Kidney (tissue), 14 donors: ENCODE data around the gene ZNF398. TPM values are rescaled to one million over a fixed set of nuclear protein-coding genes. Genes with fewer than 3 reads are reported as not detected.
"Not testable (repeated sequence)": the region's sequence is repeated elsewhere in the genome, so short reads cannot be mapped to it uniquely, and the experiment has no call there.

Experiments
- DNase-seq, 5 donors: peaks; one replicate each; pipeline ENCODE4 v3.0.0-alpha.2; 2013 to 2020
- FAIRE-seq: peaks from 2 replicates; lab custom pipeline; 2012; peaks lifted over from hg19 to GRCh38; lab: Jason Lieb, UNC
- H3K27ac ChIP-seq, 2 donors: one replicate each; pipeline ENCODE4 v1.7.0; 2013; ENCODE audit warnings: low read depth in 2 of 2, low read length in 2 of 2, inconsistent platforms in 1 of 2
- H3K27me3 ChIP-seq: one replicate; pipeline ENCODE4 v1.7.1; 2013; ENCODE audit warnings: low read length, inconsistent platforms; ENCODE audit not compliant: control insufficient read depth, insufficient read depth
- H3K36me3 ChIP-seq, 3 donors: one replicate each; pipeline versions ENCODE4 v1.7.0 to v1.7.1; 2013; ENCODE audit warnings: low read length in 3 of 3, control low read depth in 1 of 3, inconsistent platforms in 1 of 3; ENCODE audit not compliant: insufficient read depth in 3 of 3, control insufficient read depth in 2 of 3
- H3K4me1 ChIP-seq, 3 donors: one replicate each; pipeline versions ENCODE4 v1.7.0 to v1.7.1; 2013; ENCODE audit warnings: low read length in 3 of 3, inconsistent platforms in 1 of 3, low read depth in 1 of 3; ENCODE audit not compliant: control insufficient read depth in 2 of 3, insufficient read depth in 2 of 3
- H3K4me3 ChIP-seq, 3 donors: one replicate each; pipeline versions ENCODE4 v1.7.0 to v1.8.1; 2013; ENCODE audit warnings: low read length in 3 of 3, control low read depth in 1 of 3, inconsistent platforms in 1 of 3
- H3K9ac ChIP-seq, 3 donors: one replicate each; pipeline versions ENCODE4 v1.7.0 to v1.7.1; 2013; ENCODE audit warnings: low read length in 3 of 3, control low read depth in 1 of 3, inconsistent platforms in 1 of 3
- H3K9me3 ChIP-seq, 3 donors: one replicate each; pipeline versions ENCODE4 v1.7.0 to v1.7.1; 2013; ENCODE audit warnings: low read length in 3 of 3, control low read depth in 1 of 3, inconsistent platforms in 1 of 3; ENCODE audit not compliant: control insufficient read depth in 2 of 3, insufficient read depth in 1 of 3
- intact Hi-C: fragments of 100-400 bp; cut with DNase I; formaldehyde crosslinking; loops from one replicate; pipeline ENCODE4 v1.11.1; 2022
- polyA plus RNA-seq: library from polyadenylated mRNA; stranded (reverse); fragments of 350-450 nt; fragmentation: Illumina TruSeq; extraction: RNeasy Lipid Tissue Mini Kit (QIAGEN cat#74804); gene quantifications from one replicate; pipeline ENCODE4 v1.2.3, GENCODE V29; 2014; ENCODE audit warnings: low read depth, low replicate concordance; ENCODE audit not compliant: insufficient read depth
- total RNA-seq: library from RNA; stranded (reverse); fragmentation: NEBNext Ultra II Directional; extraction: Animal tissue kit (Norgen Biotek cat#: 25700); gene quantifications from one replicate; pipeline ENCODE4 v1.2.1, GENCODE V29; 2021
- TF ChIP-seq, protein P1 (sequence below): IDR thresholded peaks from 3 replicates; pipeline ENCODE4 v1.5.1; 2012; ENCODE audit warnings: mild to moderate bottlenecking, moderate library complexity, borderline replicate concordance; ENCODE audit not compliant: insufficient read depth; ENCODE audit errors: extremely low read depth
- donor health status: control.
- donor health status: control.
- donor health status: control.
- donor health status: control.
- donor health status: control.
- donor health status: DM: yes; HTN: yes; CAD: no.
- donor health status: Normal renal cell carcinoma (clear cell type).

Gene ZNF398
- total and polyA plus RNA-seq, 2 donors from 2014 or later = 3.2 to 12.6 TPM

DNA sequence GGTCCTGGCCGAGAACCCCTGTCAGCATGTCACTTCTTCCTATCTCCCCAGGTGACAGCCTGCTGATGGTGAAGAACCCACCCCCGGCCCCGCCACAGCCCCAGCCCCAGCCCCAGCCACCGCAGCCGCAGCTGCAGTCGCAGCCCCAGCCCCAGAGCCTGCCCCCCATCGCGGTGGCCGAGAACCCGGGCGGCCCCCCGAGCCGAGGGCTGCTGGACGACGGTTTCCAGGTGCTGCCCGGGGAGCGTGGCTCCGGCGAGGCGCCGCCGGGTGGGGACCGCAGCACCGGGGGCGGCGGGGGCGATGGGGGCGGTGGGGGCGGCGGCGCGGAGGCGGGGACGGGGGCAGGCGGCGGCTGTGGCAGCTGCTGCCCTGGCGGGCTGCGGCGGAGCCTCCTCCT lies 76.5 kb downstream of the ZNF398 start:
- no peak overlapping the region for H3K27ac ChIP-seq
- H3K9me3 ChIP-seq = no peaks in the 10 kb centered on the region
- FAIRE-seq (no peak), DNase-seq (no peak)
- H3K4me1 ChIP-seq = no peaks in the 10 kb centered on the region
- H3K27me3 ChIP-seq = no peaks in the 10 kb centered on the region
- H3K36me3 ChIP-seq = peaks cover 0 to 8% (median 3%) of the 10 kb centered on the region in 3 donors
- H3K4me3 ChIP-seq = no peak overlapping the region
- TF ChIP-seq, protein P1, sequence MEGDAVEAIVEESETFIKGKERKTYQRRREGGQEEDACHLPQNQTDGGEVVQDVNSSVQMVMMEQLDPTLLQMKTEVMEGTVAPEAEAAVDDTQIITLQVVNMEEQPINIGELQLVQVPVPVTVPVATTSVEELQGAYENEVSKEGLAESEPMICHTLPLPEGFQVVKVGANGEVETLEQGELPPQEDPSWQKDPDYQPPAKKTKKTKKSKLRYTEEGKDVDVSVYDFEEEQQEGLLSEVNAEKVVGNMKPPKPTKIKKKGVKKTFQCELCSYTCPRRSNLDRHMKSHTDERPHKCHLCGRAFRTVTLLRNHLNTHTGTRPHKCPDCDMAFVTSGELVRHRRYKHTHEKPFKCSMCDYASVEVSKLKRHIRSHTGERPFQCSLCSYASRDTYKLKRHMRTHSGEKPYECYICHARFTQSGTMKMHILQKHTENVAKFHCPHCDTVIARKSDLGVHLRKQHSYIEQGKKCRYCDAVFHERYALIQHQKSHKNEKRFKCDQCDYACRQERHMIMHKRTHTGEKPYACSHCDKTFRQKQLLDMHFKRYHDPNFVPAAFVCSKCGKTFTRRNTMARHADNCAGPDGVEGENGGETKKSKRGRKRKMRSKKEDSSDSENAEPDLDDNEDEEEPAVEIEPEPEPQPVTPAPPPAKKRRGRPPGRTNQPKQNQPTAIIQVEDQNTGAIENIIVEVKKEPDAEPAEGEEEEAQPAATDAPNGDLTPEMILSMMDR = no peak
- intact Hi-C loops = no loop called here
- H3K9ac ChIP-seq = no peak overlapping the region

DNA sequence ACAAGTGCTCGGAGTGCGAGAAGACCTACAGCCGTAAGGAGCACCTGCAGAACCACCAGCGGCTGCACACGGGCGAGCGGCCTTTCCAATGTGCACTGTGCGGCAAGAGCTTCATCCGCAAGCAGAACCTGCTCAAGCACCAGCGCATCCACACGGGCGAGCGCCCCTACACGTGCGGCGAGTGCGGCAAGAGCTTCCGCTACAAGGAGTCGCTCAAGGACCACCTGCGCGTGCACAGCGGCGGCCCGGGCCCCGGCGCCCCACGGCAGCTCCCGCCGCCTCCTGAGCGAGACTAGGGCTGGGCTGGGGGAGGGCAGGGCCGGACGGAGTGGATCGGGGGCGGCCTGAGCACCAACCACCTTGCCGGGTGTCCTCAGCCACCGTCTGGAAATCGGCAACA lies 77.1 kb downstream of the ZNF398 start:
- no peaks in the 10 kb centered on the region for H3K27me3 ChIP-seq
- H3K9ac ChIP-seq = no peak overlapping the region
- DNase-seq = no peak
- H3K4me3 ChIP-seq = no peak overlapping the region
- TF ChIP-seq, protein P1 = no peak
- peaks cover 0 to 7% (median 3%) of the 10 kb centered on the region in 3 donors for H3K36me3 ChIP-seq
- no peak overlapping the region for H3K27ac ChIP-seq
- intact Hi-C loops = no loop called here
- H3K4me1 ChIP-seq = no peaks in the 10 kb centered on the region
- FAIRE-seq = no peak
- H3K9me3 ChIP-seq = no peaks in the 10 kb centered on the region

DNA sequence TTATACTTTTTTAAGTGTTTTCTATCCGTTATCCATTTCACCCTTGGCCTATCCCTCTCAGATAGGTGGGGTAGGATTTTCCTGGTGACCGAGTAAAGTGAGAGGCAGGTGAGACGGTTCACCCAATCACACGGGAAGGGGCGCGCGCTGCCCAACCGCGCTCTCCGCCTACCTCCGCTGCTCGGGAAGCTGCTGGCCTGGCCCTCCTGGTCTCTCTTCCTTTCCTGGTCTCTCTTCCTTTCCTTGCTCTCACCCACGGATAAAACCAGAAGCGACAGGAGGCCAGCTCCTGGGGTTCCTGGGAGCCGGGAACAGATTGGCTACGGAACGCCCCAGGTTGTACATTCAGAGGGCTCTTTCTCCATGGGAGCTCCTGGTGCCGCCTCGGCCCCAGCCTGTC lies 77.9 kb downstream of the ZNF398 start:
- Histone ChIP-seq H3K27me3 (no peaks in the 10 kb centered on the region), H3K9me3 (no peaks in the 10 kb centered on the region), H3K27ac (no peak overlapping the region), H3K9ac (no peak overlapping the region), H3K4me3 (no peak overlapping the region), H3K36me3 (peaks cover 0 to 7% (median 0%) of the 10 kb centered on the region in 3 donors), H3K4me1 (no peaks in the 10 kb centered on the region)
- TF ChIP-seq, protein P1 = no peak
- DNase-seq = no peak
- intact Hi-C loops = no loop called here
- no peak for FAIRE-seq

DNA sequence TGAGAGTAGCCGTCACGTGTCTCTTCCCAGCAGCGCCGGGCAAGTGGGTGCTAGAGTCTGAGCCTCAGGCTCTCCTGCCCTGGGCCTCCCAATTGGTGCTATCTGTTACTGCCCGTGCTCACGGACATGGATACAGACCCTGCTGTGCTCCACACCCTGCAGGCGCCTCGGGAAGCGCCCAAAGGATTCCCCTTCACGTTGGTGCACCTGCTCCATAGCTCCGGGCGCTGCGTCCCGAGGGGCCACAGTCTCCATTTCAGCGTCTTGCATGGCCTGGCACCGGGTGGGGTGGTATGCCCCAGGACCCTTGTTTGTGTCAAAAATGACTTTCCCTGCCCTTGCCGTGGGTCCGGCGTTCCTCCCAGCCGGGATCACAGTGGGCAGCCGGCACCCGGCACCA lies 78.4 kb downstream of the ZNF398 start:
- no peaks in the 10 kb centered on the region for H3K4me1 ChIP-seq
- intact Hi-C loops = no loop called here
- TF ChIP-seq, protein P1 = no peak
- H3K9me3 ChIP-seq = no peaks in the 10 kb centered on the region
- no peaks in the 10 kb centered on the region for H3K27me3 ChIP-seq
- peaks cover 0 to 5% (median 0%) of the 10 kb centered on the region in 3 donors for H3K36me3 ChIP-seq
- no peak overlapping the region for H3K9ac ChIP-seq
- no peak overlapping the region for H3K27ac ChIP-seq
- H3K4me3 ChIP-seq = no peak overlapping the region
- FAIRE-seq = no peak
- DNase-seq = no peak

DNA sequence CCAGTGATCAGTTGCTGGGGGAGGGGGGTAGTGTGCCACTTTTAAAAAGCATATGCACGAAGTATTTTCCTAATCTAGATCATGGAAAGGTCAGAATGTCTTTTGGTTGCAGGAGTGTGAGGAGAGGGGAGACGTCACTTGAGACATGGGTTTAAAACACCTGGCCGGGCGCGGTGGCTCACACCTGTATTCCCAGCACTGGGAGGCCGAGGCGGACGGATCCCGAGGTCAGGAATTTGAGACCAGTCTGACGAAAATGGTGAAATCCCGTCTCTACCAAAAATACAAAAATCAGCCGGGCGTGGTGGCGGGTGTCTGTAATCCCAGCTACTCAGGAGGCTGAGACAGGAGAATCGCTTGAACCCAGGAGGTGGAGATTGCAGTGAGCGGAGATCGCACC lies 79.1 kb downstream of the ZNF398 start:
- DNase-seq, H3K9me3 ChIP-seq, H3K9ac ChIP-seq, H3K27ac ChIP-seq, H3K27me3 ChIP-seq, H3K36me3 ChIP-seq, H3K4me3 ChIP-seq, intact Hi-C loops, H3K4me1 ChIP-seq, FAIRE-seq: not testable (repeated sequence)
